ENCODE measurements around the gene ZC2HC1B.

GRCh38 chr6:143894655-143895054, 30.4 kb downstream of the ZC2HC1B start:
- TF ChIP-seq ZNF274 (IDR thresholded peaks at IDR 0.05; ENCODE audit: low read depth, low read length): no peak
- TF ChIP-seq SUZ12 (IDR thresholded peaks at IDR 0.05; ENCODE audit: extremely low read depth, insufficient read depth, insufficient read length): no peak
